Astrocyte (in vitro differentiated cells and primary cell): ENCODE results near the gene MBD3L3.

Experiments
- CTCF ChIP-seq: IDR thresholded peaks from 2 replicates; pipeline ENCODE4 v1.5.1; 2011; ENCODE audit warnings: low read depth, mild to moderate bottlenecking, inconsistent platforms, low read length, moderate library complexity; ENCODE audit not compliant: insufficient read depth
- EZH2 ChIP-seq: IDR thresholded peaks from 2 replicates; pipeline ENCODE4 v1.6.1; 2012; ENCODE audit warnings: mild to moderate bottlenecking, low read length, inconsistent platforms; ENCODE audit not compliant: insufficient read depth

GRCh38 chr19:7098096-7098495 lies 39.6 kb upstream of the MBD3L3 start:
- TF ChIP-seq CTCF, result no peak
- TF ChIP-seq EZH2, result no peak
